Measurements from ENCODE around the gene MRPL2.

GRCh38 chr6:43054206-43054943 lies 4.9 kb downstream of the MRPL2 start:
- no peak for TF ChIP-seq GATA2 (IDR thresholded peaks at IDR 0.05; ENCODE audit: low read depth, low read length)
- TF ChIP-seq GATA3 (IDR thresholded peaks at IDR 0.05; ENCODE audit: low read depth, low read length), result no peak
